ENCODE measurements around the gene PKMYT1. TPM values are rescaled to one million over a fixed set of nuclear protein-coding genes. Genes with fewer than 3 reads are reported as not detected.

The PKMYT1 gene
- total RNA-seq, 2 donors from 2014 or later = 88.5 to 101 TPM

GRCh38 chr16:2996298-2996697 is 16.1 kb upstream of the PKMYT1 start:
- no peaks in the 10 kb centered on the region for H3K4me1 ChIP-seq (ENCODE audit: control insufficient read depth, insufficient read depth, low read length)
- H3K9ac ChIP-seq (ENCODE audit: extremely low read depth, low read length, poor library complexity, severe bottlenecking) = no peak overlapping the region
- 81 to 90% methylated on average over 6 to 13 of the region's 13 CpGs for WGBS, 2 experiments (ENCODE audit: insufficient coverage in 1 of 2, insufficient read length in 1 of 2)
- H3K27me3 ChIP-seq (ENCODE audit: control insufficient read depth, insufficient read depth, low read length, poor library complexity, severe bottlenecking) = no peaks in the 10 kb centered on the region
- no peak for TF ChIP-seq CTCF (conservative IDR thresholded peaks at IDR 0.05)
- no peaks in the 10 kb centered on the region for H3K4me1 Mint-ChIP-seq
- no peak overlapping the region for H3K4me3 Mint-ChIP-seq
- no peaks in the 10 kb centered on the region for H3K36me3 Mint-ChIP-seq (ENCODE audit: low read depth)
- H3K36me3 ChIP-seq (ENCODE audit: control insufficient read depth, insufficient read depth, low read length) = no peaks in the 10 kb centered on the region
- H3K4me3 ChIP-seq (ENCODE audit: low read length) = no peak overlapping the region
- H3K27ac Mint-ChIP-seq = no peak overlapping the region
- H3K9me3 ChIP-seq (ENCODE audit: control insufficient read depth, low read length) = no peaks in the 10 kb centered on the region
- no peaks in the 10 kb centered on the region for H3K9me3 Mint-ChIP-seq
- peaks cover 2% of the 10 kb centered on the region for H3K27me3 Mint-ChIP-seq (ENCODE audit: insufficient read depth)
- no peak overlapping the region for H3K27ac ChIP-seq (ENCODE audit: low read depth, low read length)
- no peak for DNase-seq

- WGBS, 2 experiments (ENCODE audit: insufficient coverage in 1 of 2, insufficient read length in 1 of 2) = 86 to 93% methylated on average over 4 to 14 of the region's 14 CpGs
- H3K9me3 Mint-ChIP-seq = no peaks in the 10 kb centered on the region
- no peaks in the 10 kb centered on the region for H3K36me3 ChIP-seq (ENCODE audit: control insufficient read depth, insufficient read depth, low read length)
These were observed 12.3 kb upstream of the PKMYT1 start for GRCh38 chr16:2992383-2993081.

GRCh38 chr16:2991566-2992261 is 11.5 kb upstream of the PKMYT1 start:
- Histone ChIP-seq H3K27ac (ENCODE audit: low read depth, low read length) (no peak overlapping the region), H3K4me1 (ENCODE audit: control insufficient read depth, insufficient read depth, low read length) (no peaks in the 10 kb centered on the region), H3K9ac (ENCODE audit: extremely low read depth, low read length, poor library complexity, severe bottlenecking) (no peak overlapping the region), H3K4me3 (ENCODE audit: low read length) (no peak overlapping the region), H3K27me3 (ENCODE audit: control insufficient read depth, insufficient read depth, low read length, poor library complexity, severe bottlenecking) (no peaks in the 10 kb centered on the region), H3K9me3 (ENCODE audit: control insufficient read depth, low read length) (no peaks in the 10 kb centered on the region), H3K36me3 (ENCODE audit: control insufficient read depth, insufficient read depth, low read length) (no peaks in the 10 kb centered on the region)
- peaks cover 7% of the 10 kb centered on the region for H3K4me1 Mint-ChIP-seq
- no peaks in the 10 kb centered on the region for H3K27me3 Mint-ChIP-seq (ENCODE audit: insufficient read depth)
- WGBS, 2 experiments (ENCODE audit: insufficient coverage in 1 of 2, insufficient read length in 1 of 2) = 90 to 94% methylated on average over 3 to 12 of the region's 12 CpGs
- H3K27ac Mint-ChIP-seq = no peak overlapping the region
- no peaks in the 10 kb centered on the region for H3K36me3 Mint-ChIP-seq (ENCODE audit: low read depth)
- TF ChIP-seq CTCF (conservative IDR thresholded peaks at IDR 0.05) = no peak
- no peaks in the 10 kb centered on the region for H3K9me3 Mint-ChIP-seq
- H3K4me3 Mint-ChIP-seq = no peak overlapping the region
- DNase-seq = no peak

More at GRCh38 chr16:2992383-2993081, 12.3 kb upstream of the PKMYT1 start:
- H3K4me3 Mint-ChIP-seq = no peak overlapping the region
- Histone ChIP-seq H3K4me1 (ENCODE audit: control insufficient read depth, insufficient read depth, low read length) (no peaks in the 10 kb centered on the region), H3K4me3 (ENCODE audit: low read length) (no peak overlapping the region), H3K9me3 (ENCODE audit: control insufficient read depth, low read length) (no peaks in the 10 kb centered on the region), H3K27me3 (ENCODE audit: control insufficient read depth, insufficient read depth, low read length, poor library complexity, severe bottlenecking) (no peaks in the 10 kb centered on the region), H3K9ac (ENCODE audit: extremely low read depth, low read length, poor library complexity, severe bottlenecking) (no peak overlapping the region), H3K27ac (ENCODE audit: low read depth, low read length) (no peak overlapping the region)
- no peak for DNase-seq
- H3K36me3 Mint-ChIP-seq (ENCODE audit: low read depth) = no peaks in the 10 kb centered on the region
- H3K27me3 Mint-ChIP-seq (ENCODE audit: insufficient read depth) = no peaks in the 10 kb centered on the region
- H3K27ac Mint-ChIP-seq = no peak overlapping the region
- H3K4me1 Mint-ChIP-seq = peaks cover 7% of the 10 kb centered on the region
- no peak for TF ChIP-seq CTCF (conservative IDR thresholded peaks at IDR 0.05)
